ENCODE measurements around the gene SERTAD3. TPM values are rescaled to one million over a fixed set of nuclear protein-coding genes. Genes with fewer than 3 reads are reported as not detected.
"Not testable (repeated sequence)": the region's sequence is repeated elsewhere in the genome, so short reads cannot be mapped to it uniquely, and the experiment has no call there.

Gene SERTAD3
- total RNA-seq, 2 donors from 2014 or later, result 26.5 to 36.0 TPM

DNA sequence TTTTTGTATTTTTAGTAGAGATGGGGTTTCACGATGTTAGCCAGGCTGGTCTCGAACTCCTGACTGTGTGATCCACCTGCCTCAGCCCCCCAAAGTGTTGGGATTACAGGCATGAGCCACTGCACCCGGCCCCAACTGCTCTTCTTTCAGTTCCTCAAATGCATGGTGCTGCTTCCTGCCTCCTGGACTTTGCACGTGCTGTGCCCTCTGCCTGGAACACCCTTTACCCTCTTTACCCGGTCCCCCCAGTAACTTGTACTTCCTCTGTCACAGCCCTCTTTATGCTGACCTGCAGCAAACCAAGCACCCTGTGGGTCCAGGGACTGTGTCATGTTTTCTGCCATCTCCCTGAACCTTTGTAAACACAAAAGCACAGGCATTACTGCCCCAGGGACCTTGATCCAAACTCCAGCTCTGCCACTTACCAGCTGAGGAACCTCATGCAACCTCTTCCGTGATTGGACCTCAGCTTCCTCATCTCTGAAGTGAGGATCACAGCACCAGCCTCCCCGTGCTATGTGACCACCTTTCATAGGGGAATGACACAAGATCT is 17.6 kb upstream of the SERTAD3 start:
- DNase-seq, result no peak
- intact Hi-C loops (cut with DNase I), result loop anchor here (10.0 kb wide), 1 partner anchor 157 kb away; no protein-coding TSS in a partner anchor
- peaks cover 16% of the 10 kb centered on the region for H3K4me1 ChIP-seq
- H3K9ac ChIP-seq (ENCODE audit: low read depth in 2 of 2, low read length in 2 of 2), result no peak overlapping the region
- no peak overlapping the region for H3K27ac ChIP-seq
- TF ChIP-seq, protein P1, sequence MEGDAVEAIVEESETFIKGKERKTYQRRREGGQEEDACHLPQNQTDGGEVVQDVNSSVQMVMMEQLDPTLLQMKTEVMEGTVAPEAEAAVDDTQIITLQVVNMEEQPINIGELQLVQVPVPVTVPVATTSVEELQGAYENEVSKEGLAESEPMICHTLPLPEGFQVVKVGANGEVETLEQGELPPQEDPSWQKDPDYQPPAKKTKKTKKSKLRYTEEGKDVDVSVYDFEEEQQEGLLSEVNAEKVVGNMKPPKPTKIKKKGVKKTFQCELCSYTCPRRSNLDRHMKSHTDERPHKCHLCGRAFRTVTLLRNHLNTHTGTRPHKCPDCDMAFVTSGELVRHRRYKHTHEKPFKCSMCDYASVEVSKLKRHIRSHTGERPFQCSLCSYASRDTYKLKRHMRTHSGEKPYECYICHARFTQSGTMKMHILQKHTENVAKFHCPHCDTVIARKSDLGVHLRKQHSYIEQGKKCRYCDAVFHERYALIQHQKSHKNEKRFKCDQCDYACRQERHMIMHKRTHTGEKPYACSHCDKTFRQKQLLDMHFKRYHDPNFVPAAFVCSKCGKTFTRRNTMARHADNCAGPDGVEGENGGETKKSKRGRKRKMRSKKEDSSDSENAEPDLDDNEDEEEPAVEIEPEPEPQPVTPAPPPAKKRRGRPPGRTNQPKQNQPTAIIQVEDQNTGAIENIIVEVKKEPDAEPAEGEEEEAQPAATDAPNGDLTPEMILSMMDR (IDR thresholded peaks at IDR 0.05), result no peak
- no peaks in the 10 kb centered on the region for H3K27me3 ChIP-seq
- H3K36me3 ChIP-seq, result no peaks in the 10 kb centered on the region
- H3K9me3 ChIP-seq, result no peaks in the 10 kb centered on the region
- H3K4me3 ChIP-seq, result no peak overlapping the region

DNA sequence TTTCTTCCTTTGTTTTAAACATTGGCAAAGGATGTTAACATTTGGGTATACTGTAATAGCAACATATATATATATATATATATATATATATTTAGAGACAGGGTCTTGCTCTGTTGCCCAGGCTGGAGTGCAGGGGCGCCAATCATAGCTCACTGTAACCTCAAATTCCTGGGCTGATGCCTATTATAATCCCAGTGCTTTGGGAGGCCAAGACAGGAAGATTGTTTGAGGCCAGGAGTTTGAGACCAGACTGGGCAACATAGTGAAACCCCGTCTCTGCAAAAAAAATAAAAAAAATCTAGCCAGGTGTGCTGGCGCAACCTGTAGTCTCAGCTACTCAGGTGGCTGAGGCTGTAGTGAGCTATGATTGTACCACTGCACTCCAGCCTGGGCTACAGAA is 16.1 kb upstream of the SERTAD3 start:
- no peak overlapping the region for H3K9ac ChIP-seq (ENCODE audit: low read depth in 2 of 2, low read length in 2 of 2)
- intact Hi-C loops (cut with DNase I), result loop anchor here (10.0 kb wide), 1 partner anchor 155 kb away; no protein-coding TSS in a partner anchor
- TF ChIP-seq, protein P1 (IDR thresholded peaks at IDR 0.05), result no peak
- no peaks in the 10 kb centered on the region for H3K27me3 ChIP-seq
- H3K27ac ChIP-seq, result no peak overlapping the region
- no peak overlapping the region for H3K4me3 ChIP-seq
- H3K9me3 ChIP-seq, result no peaks in the 10 kb centered on the region
- peaks cover 10% of the 10 kb centered on the region for H3K4me1 ChIP-seq
- no peak for DNase-seq
- no peaks in the 10 kb centered on the region for H3K36me3 ChIP-seq

GRCh38 chr19:40458597-40458974 is 14.5 kb upstream of the SERTAD3 start:
- Histone ChIP-seq H3K4me3 (no peak overlapping the region), H3K27me3 (no peaks in the 10 kb centered on the region), H3K4me1 (peaks cover 3% of the 10 kb centered on the region), H3K9ac (ENCODE audit: low read depth in 2 of 2, low read length in 2 of 2) (no peak overlapping the region), H3K36me3 (no peaks in the 10 kb centered on the region), H3K9me3 (no peaks in the 10 kb centered on the region), H3K27ac (no peak overlapping the region)
- TF ChIP-seq, protein P1 (IDR thresholded peaks at IDR 0.05), result no peak
- DNase-seq, result no peak
- intact Hi-C loops (cut with DNase I), result no loop called here

- peaks cover 3% of the 10 kb centered on the region for H3K4me1 ChIP-seq
These were observed 13.9 kb upstream of the SERTAD3 start for GRCh38 chr19:40457953-40458596.

DNA sequence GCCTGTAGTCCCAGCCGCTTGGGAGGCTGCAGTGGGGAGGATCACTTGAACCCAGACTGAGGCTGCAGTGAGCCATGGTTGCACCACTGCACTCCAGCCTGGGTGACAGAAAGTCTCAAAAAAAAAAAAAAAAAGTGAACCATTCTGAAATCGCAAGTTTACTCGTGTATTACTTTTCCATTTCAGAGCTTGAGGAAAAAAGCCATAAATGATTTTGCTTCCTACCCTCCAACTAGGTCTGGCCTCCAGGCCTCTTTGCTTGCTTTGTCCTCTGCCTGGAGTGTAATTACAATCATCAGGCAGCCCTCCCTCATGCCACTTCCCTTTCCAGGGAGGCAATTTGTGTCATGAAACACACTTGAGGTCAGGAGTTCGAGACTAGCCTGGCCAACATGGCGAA is 12.9 kb upstream of the SERTAD3 start:
- Histone ChIP-seq H3K9me3 (no peaks in the 10 kb centered on the region), H3K4me3 (no peak overlapping the region), H3K4me1 (peaks cover 1% of the 10 kb centered on the region), H3K27me3 (no peaks in the 10 kb centered on the region), H3K9ac (ENCODE audit: low read depth in 2 of 2, low read length in 2 of 2) (no peak overlapping the region), H3K36me3 (no peaks in the 10 kb centered on the region), H3K27ac (no peak overlapping the region)
- DNase-seq, result no peak
- intact Hi-C loops (cut with DNase I), result no loop called here
- TF ChIP-seq, protein P1 (IDR thresholded peaks at IDR 0.05), result no peak

More at GRCh38 chr19:40457953-40458596, 13.9 kb upstream of the SERTAD3 start:
- H3K4me3 ChIP-seq, result no peak overlapping the region
- H3K27me3 ChIP-seq, result no peaks in the 10 kb centered on the region
- H3K27ac ChIP-seq, result no peak overlapping the region
- TF ChIP-seq, protein P1 (IDR thresholded peaks at IDR 0.05), result no peak
- no peak for DNase-seq
- H3K9me3 ChIP-seq, result no peaks in the 10 kb centered on the region
- no peak overlapping the region for H3K9ac ChIP-seq (ENCODE audit: low read depth in 2 of 2, low read length in 2 of 2)
- intact Hi-C loops (cut with DNase I), result no loop called here
- no peaks in the 10 kb centered on the region for H3K36me3 ChIP-seq

DNA sequence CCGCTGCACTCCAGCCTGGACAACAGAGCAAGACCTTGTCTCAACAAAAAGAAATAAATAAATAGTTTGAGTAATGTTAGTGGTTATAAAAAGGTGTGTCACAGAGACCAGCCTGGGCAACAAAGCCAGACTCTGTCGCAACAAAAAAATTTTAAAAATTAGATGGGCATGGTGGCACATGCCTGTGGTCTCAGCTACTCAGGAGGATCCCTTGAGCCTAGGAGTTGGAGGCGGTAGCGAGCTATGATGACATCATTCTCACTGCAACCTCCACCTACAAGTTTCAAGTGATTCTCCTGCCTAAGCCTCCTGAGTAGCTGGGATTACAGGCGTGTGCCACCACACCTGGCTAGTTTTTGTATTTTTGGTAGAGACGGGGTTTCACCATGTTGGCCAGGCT is 9.8 kb upstream of the SERTAD3 start:
- H3K36me3 ChIP-seq; DNase-seq; intact Hi-C loops (cut with DNase I): not testable (repeated sequence)

More for the DNA sequence above, 9.8 kb upstream of the SERTAD3 start:
- H3K4me3 ChIP-seq; H3K9me3 ChIP-seq; H3K9ac ChIP-seq (ENCODE audit: low read depth in 2 of 2, low read length in 2 of 2); H3K27me3 ChIP-seq; H3K27ac ChIP-seq; H3K4me1 ChIP-seq: not testable (repeated sequence)

Data from colonic mucosa (tissue), 4 donors.